MCF 10A (cell line): ENCODE measurements around the gene TMEM37. TPM values are rescaled to one million over a fixed set of nuclear protein-coding genes. Genes with fewer than 3 reads are reported as not detected.

Source experiments
- BruUV-seq: library from RNA; stranded (reverse); fragments of 400-500 nt; replicated peaks from 2 replicates; lab custom pipeline; 2021; lab: Mats Ljungman, UMichigan
- CTCF ChIA-PET: fragments of 300-600 bp; sonication (Branson Sonifier 250); formaldehyde crosslinking; extraction: SDS; loops from one replicate; lab custom pipeline; 2021; ENCODE audit warnings: antibody characterized with exemption, inconsistent platforms; lab: Yijun Ruan, JAX
- POLR2A ChIA-PET: fragments of 300-600, 350-650 bp; sonication (Branson Sonifier 250); formaldehyde crosslinking; extraction: SDS; loops from one replicate; lab custom pipeline; 2020; ENCODE audit warnings: antibody characterized with exemption, inconsistent platforms; lab: Yijun Ruan, JAX
- DNase-seq: peaks from one replicate; pipeline ENCODE4 v3.0.0-alpha.2; 2018; ENCODE audit not compliant: unreplicated experiment
- H3K27ac Mint-ChIP-seq: one replicate; pipeline ENCODE4 v1.8.0; 2022; ENCODE audit warnings: mild to moderate bottlenecking, low read depth, mixed read lengths; ENCODE audit not compliant: unreplicated experiment
- H3K27me3 Mint-ChIP-seq: one replicate; pipeline ENCODE4 v1.8.0; 2022; ENCODE audit warnings: mixed read lengths; ENCODE audit not compliant: insufficient read depth, unreplicated experiment
- H3K36me3 Mint-ChIP-seq: one replicate; pipeline ENCODE4 v1.8.0; 2022; ENCODE audit warnings: mild to moderate bottlenecking, moderate library complexity, mixed read lengths; ENCODE audit not compliant: insufficient read depth, unreplicated experiment
- H3K4me1 Mint-ChIP-seq: one replicate; pipeline ENCODE4 v1.8.0; 2022; ENCODE audit warnings: mixed read lengths; ENCODE audit not compliant: insufficient read depth, unreplicated experiment
- H3K4me3 Mint-ChIP-seq: one replicate; pipeline ENCODE4 v1.8.0; 2022; ENCODE audit warnings: mild to moderate bottlenecking, moderate library complexity, mixed read lengths; ENCODE audit not compliant: unreplicated experiment
- H3K9me3 Mint-ChIP-seq: one replicate; pipeline ENCODE4 v1.8.0; 2022; ENCODE audit warnings: mixed read lengths; ENCODE audit not compliant: unreplicated experiment
- intact Hi-C: fragments of 100-400 bp; cut with micrococcal nuclease; formaldehyde crosslinking; loops from 2 replicates; pipeline ENCODE4 v1.14.1; 2022
- total RNA-seq: library from RNA; stranded (reverse); gene quantifications from 2 replicates; pipeline ENCODE4 v1.2.3, GENCODE V29; 2022
- TF ChIP-seq, protein P1 (sequence below): fragments of 200-600 bp; IDR thresholded peaks from one replicate; pipeline ENCODE4 v1.8.0; 2022; ENCODE audit warnings: antibody characterized with exemption, mild to moderate bottlenecking; ENCODE audit not compliant: unreplicated experiment

The TMEM37 gene
- total RNA-seq, 1 experiment from 2014 or later: not detected

DNA sequence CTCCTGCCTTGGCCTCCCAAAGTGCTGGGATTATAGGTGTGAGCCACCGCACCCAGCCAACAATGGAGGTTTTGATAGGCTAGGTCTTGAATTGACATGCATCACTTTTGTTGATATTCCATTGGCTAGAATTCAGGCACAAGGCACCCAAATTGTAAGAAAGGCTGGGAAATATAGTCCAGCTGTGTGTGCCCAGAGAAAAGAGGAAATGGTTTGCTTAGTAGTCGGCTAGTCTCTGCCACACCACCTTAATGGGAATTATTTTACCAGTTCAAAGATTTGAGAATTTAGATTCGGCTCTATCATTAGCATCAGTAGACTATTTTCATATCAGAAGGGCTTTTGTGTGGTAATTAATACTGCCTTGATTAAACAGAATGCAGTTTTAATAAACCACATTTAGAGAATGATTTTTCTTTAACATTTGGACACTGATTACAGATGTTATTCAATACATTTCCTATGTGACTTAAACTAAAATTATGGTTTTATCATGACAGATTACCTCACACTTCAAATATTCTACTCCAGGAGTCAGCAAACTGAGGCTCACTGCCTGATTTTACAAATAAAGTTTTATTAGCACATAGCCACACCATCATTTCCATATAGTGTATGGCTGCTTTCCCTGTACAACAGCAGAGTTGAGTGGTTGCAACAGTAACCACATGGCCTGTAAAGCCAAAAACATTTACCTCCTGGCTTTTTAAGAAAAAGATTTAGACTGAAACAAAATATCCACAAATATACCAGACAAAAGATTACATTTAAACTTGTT lies 37.5 kb upstream of the TMEM37 start:
- H3K9me3 Mint-ChIP-seq: no peaks in the 10 kb centered on the region
- ChIA-PET POLR2A (no interaction called here), CTCF (interaction anchor here (0.5 kb wide), 1 partner anchor 15 kb away, joined by 3 read pairs; no protein-coding TSS in a partner anchor)
- H3K36me3 Mint-ChIP-seq: no peaks in the 10 kb centered on the region
- TF ChIP-seq, protein P1, sequence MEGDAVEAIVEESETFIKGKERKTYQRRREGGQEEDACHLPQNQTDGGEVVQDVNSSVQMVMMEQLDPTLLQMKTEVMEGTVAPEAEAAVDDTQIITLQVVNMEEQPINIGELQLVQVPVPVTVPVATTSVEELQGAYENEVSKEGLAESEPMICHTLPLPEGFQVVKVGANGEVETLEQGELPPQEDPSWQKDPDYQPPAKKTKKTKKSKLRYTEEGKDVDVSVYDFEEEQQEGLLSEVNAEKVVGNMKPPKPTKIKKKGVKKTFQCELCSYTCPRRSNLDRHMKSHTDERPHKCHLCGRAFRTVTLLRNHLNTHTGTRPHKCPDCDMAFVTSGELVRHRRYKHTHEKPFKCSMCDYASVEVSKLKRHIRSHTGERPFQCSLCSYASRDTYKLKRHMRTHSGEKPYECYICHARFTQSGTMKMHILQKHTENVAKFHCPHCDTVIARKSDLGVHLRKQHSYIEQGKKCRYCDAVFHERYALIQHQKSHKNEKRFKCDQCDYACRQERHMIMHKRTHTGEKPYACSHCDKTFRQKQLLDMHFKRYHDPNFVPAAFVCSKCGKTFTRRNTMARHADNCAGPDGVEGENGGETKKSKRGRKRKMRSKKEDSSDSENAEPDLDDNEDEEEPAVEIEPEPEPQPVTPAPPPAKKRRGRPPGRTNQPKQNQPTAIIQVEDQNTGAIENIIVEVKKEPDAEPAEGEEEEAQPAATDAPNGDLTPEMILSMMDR: no peak
- intact Hi-C loops: no loop called here
- BruUV-seq: no TSS peak
- no peak overlapping the region for H3K27ac Mint-ChIP-seq
- H3K4me3 Mint-ChIP-seq: no peak overlapping the region
- no peaks in the 10 kb centered on the region for H3K27me3 Mint-ChIP-seq
- H3K4me1 Mint-ChIP-seq: peaks cover 19% of the 10 kb centered on the region
- DNase-seq: no peak

DNA sequence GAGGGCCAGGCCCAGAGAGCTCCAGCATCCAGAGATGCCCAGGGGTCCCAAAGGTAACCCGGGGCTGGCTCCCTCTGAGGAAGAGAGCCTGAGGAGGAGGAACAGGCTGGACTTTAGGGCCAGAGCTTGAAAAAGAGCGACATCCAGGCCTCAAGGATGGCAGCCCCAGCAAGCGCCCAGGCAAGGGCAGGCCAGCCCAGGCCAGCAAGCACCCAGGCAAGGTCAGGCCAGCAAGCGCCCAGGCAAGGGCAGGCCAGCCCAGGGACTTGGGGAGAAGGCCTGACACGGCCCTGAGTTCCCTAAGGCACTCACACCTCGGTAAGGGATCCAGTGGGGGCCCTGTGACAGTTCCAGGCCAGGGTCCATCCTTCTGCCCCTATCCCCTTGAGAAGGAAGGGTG lies 34.5 kb upstream of the TMEM37 start:
- ChIA-PET CTCF (interaction anchor here (1.2 kb wide), 1 partner anchor 86 kb away, joined by 3 read pairs; no protein-coding TSS in a partner anchor), POLR2A (interaction anchor here (0.8 kb wide), 1 partner anchor 30 kb away, joined by 3 read pairs; the partner anchor contains the start of genes C2orf76 and DBI)
- DNase-seq: no peak
- H3K4me3 Mint-ChIP-seq: no peak overlapping the region
- TF ChIP-seq, protein P1: no peak
- H3K27ac Mint-ChIP-seq: no peak overlapping the region
- no peaks in the 10 kb centered on the region for H3K27me3 Mint-ChIP-seq
- no peaks in the 10 kb centered on the region for H3K36me3 Mint-ChIP-seq
- no peaks in the 10 kb centered on the region for H3K9me3 Mint-ChIP-seq
- peaks cover 10% of the 10 kb centered on the region for H3K4me1 Mint-ChIP-seq
- intact Hi-C loops: no loop called here
- no TSS peak for BruUV-seq

DNA sequence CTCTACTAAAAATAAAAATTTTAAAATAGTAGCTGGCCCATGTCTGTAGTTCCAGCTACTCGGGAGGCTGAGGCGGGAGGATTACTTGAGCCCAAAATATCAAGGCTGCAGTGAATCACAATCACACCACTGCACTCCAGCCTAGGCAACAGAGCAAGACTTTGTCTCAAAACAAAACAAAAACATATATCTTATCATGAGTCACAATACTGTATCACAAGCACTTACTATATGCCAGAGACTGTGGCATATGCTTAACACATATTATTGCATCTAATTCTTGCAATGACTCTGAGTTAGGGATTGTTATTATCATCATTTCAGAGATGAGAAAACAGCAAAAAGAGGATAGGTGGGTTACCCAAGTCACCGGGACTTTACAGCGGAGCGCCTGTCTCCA lies 29.5 kb upstream of the TMEM37 start:
- CTCF ChIA-PET: interaction anchor here (1.3 to 5.6 kb wide), 3 partner anchors 76 to 520 kb away, joined by 3 to 100 read pairs (median 5); no protein-coding TSS in a partner anchor
- H3K4me3 Mint-ChIP-seq: no peak overlapping the region
- H3K9me3 Mint-ChIP-seq: no peaks in the 10 kb centered on the region
- BruUV-seq: no TSS peak
- no peak overlapping the region for H3K27ac Mint-ChIP-seq
- POLR2A ChIA-PET: interaction anchor here (1.2 kb wide), 1 partner anchor 9 kb away, joined by 4 read pairs; no protein-coding TSS in a partner anchor
- no peak for DNase-seq
- H3K36me3 Mint-ChIP-seq: no peaks in the 10 kb centered on the region
- TF ChIP-seq, protein P1: no peak
- H3K4me1 Mint-ChIP-seq: peaks cover 16% of the 10 kb centered on the region
- intact Hi-C loops: no loop called here
- no peaks in the 10 kb centered on the region for H3K27me3 Mint-ChIP-seq
